ENCODE measurements around the gene EHD3.

DNA sequence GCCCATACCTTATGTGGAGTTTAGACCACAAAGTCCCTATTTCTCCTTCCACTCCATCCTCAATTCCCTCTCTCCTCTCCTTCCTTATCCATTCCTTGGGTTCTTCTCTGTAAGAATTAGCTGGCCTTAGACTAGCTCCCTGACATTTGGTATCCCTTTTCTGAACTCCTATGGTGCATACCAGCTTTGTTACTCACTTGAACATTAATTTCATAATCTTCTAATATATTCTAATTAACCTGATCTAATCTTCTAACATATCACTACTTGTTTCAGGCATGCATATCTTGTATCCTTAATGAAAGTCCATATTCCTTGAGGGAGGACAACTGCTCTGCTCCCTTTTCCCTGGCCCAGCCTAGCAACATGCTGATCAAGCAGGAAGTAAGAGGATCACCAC lies 66.4 kb downstream of the EHD3 start:
- TF ChIP-seq, protein P1, sequence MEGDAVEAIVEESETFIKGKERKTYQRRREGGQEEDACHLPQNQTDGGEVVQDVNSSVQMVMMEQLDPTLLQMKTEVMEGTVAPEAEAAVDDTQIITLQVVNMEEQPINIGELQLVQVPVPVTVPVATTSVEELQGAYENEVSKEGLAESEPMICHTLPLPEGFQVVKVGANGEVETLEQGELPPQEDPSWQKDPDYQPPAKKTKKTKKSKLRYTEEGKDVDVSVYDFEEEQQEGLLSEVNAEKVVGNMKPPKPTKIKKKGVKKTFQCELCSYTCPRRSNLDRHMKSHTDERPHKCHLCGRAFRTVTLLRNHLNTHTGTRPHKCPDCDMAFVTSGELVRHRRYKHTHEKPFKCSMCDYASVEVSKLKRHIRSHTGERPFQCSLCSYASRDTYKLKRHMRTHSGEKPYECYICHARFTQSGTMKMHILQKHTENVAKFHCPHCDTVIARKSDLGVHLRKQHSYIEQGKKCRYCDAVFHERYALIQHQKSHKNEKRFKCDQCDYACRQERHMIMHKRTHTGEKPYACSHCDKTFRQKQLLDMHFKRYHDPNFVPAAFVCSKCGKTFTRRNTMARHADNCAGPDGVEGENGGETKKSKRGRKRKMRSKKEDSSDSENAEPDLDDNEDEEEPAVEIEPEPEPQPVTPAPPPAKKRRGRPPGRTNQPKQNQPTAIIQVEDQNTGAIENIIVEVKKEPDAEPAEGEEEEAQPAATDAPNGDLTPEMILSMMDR (conservative IDR thresholded peaks at IDR 0.05) = no peak
- TF ChIP-seq EZH2 (IDR thresholded peaks at IDR 0.05; ENCODE audit: low read depth) = no peak
